Heart left ventricle (tissue), 13 donors: ENCODE measurements around the gene HOXB7.

ENCODE experiments used
- CTCF ChIP-seq, 12 donors: fragments of 200-600 bp; sonication (generic) in 4 of 12; IDR thresholded peaks; one replicate each; pipeline versions ENCODE4 v1.5.0 to v1.8.0; 2018 to 2022; ENCODE audit warnings: antibody characterized with exemption in 12 of 12, mild to moderate bottlenecking in 5 of 12
- POLR2A ChIP-seq, 2 donors: fragments of 450-650 bp; IDR thresholded peaks; one replicate each; pipeline ENCODE4 v1.6.1; 2017; ENCODE audit warnings: antibody characterized with exemption in 2 of 2, mild to moderate bottlenecking in 2 of 2, moderate library complexity in 2 of 2
- donor health status: ischemic (EF 13 %, LVEDD 7.1; RV severe dilation, severe dysfunction).
- donor health status: DM: no; HTN: yes; CAD: no.
- donor health status: DM: no; HTN: no; CAD: no.
- donor health status: ischemic (EF 25% LVEDD 6.9; RV normal size, moderate dysfunction).
- donor health status: ischemic (EF 25% LVEDD 5.7; RV mildly dilated, moderate dysfunction).
- donor health status: ischemic (EF 35%, LVEDD 5.7; RV mildly dilated, moderate dysfunction).
- donor health status: nonischemic (EF 11% LVEDD 7.7; RV severe dilation, severe dysfunction).
- donor health status: DM: yes; HTN: yes; CAD: no.
- donor health status: PGD.
- donor health status: ischemic (EF 29% LVEDD 5.4; RV normal size, mild dysfunction).
- donor health status: nonischemic (EF 23%, LVEDD 6.1; RV moderate dilation, normal function).

- TF ChIP-seq CTCF (IDR thresholded peaks at IDR 0.05) (no peak), POLR2A (IDR thresholded peaks at IDR 0.05) (no peak)
Observed at GRCh38 chr17:48597528-48597777, 13.4 kb downstream of the HOXB7 start.
